ENCODE data around the gene AP1S1.
A peak's percentile ranks its signal among the peaks of the same experiment; 100 is the strongest.
"Not testable (repeated sequence)": the region's sequence is repeated elsewhere in the genome, so short reads cannot be mapped to it uniquely, and the experiment has no call there.

Gene AP1S1

GRCh38 chr7:101125989-101126650, 28.2 kb upstream of the AP1S1 start:
- no peak for DNase-seq

GRCh38 chr7:101126651-101127459, 27.4 kb upstream of the AP1S1 start, which contains the start of gene SERPINE1:
Gene SERPINE1 (plus strand): TSS chr7:101127104. CDS start chr7:101128394, 1,290 bp downstream.
- DNase-seq: peak in 1 of 2 experiments; percentile 44

- DNase-seq: no peak
Observed at GRCh38 chr7:101127460-101128039, 26.7 kb upstream of the AP1S1 start.

GRCh38 chr7:101128040-101128834, 26.0 kb upstream of the AP1S1 start:
- DNase-seq: no peak

- no peak for DNase-seq
Observed at GRCh38 chr7:101129603-101130117, 24.6 kb upstream of the AP1S1 start.

- not testable (repeated sequence) for DNase-seq
Observed at GRCh38 chr7:101132626-101133600, 21.4 kb upstream of the AP1S1 start.

- DNase-seq: no peak
Observed at GRCh38 chr7:101133621-101134398, 20.5 kb upstream of the AP1S1 start.

GRCh38 chr7:101134399-101134980, 19.8 kb upstream of the AP1S1 start:
- no peak for DNase-seq

GRCh38 chr7:101137651-101138212, 16.5 kb upstream of the AP1S1 start:
- no peak for DNase-seq

GRCh38 chr7:101138213-101138870, 15.9 kb upstream of the AP1S1 start:
- peak; percentile 73 to 92 for DNase-seq

- no peak for DNase-seq
Observed at GRCh38 chr7:101140339-101140699, 14.0 kb upstream of the AP1S1 start.

- DNase-seq: no peak
Observed at GRCh38 chr7:101140746-101141382, 13.4 kb upstream of the AP1S1 start.

- no peak for DNase-seq
Observed at GRCh38 chr7:101151908-101152651, 2.2 kb upstream of the AP1S1 start.

- DNase-seq: no peak
Observed at GRCh38 chr7:101154693-101155102, 422 bp downstream of the AP1S1 start.

GRCh38 chr7:101155303-101155702, 1.0 kb downstream of the AP1S1 start:
- DNase-seq: no peak

GRCh38 chr7:101156277-101156676, 2.0 kb downstream of the AP1S1 start:
- no peak for DNase-seq

- no peak for DNase-seq
Observed at GRCh38 chr7:101156866-101157589, 2.8 kb downstream of the AP1S1 start.
